Kidney (tissue), 14 donors: Measurements from ENCODE around the gene DNMT1. TPM values are rescaled to one million over a fixed set of nuclear protein-coding genes. Genes with fewer than 3 reads are reported as not detected.

Experiments used
- DNase-seq, 5 donors: peaks; one replicate each; pipeline ENCODE4 v3.0.0-alpha.2; 2013 to 2020
- FAIRE-seq: peaks from 2 replicates; lab custom pipeline; 2012; peaks lifted over from hg19 to GRCh38; lab: Jason Lieb, UNC
- H3K27ac ChIP-seq, 2 donors: one replicate each; pipeline ENCODE4 v1.7.0; 2013; ENCODE audit warnings: low read depth in 2 of 2, low read length in 2 of 2, inconsistent platforms in 1 of 2
- H3K27me3 ChIP-seq: one replicate; pipeline ENCODE4 v1.7.1; 2013; ENCODE audit warnings: low read length, inconsistent platforms; ENCODE audit not compliant: control insufficient read depth, insufficient read depth
- H3K36me3 ChIP-seq, 3 donors: one replicate each; pipeline versions ENCODE4 v1.7.0 to v1.7.1; 2013; ENCODE audit warnings: low read length in 3 of 3, control low read depth in 1 of 3, inconsistent platforms in 1 of 3; ENCODE audit not compliant: insufficient read depth in 3 of 3, control insufficient read depth in 2 of 3
- H3K4me1 ChIP-seq, 3 donors: one replicate each; pipeline versions ENCODE4 v1.7.0 to v1.7.1; 2013; ENCODE audit warnings: low read length in 3 of 3, inconsistent platforms in 1 of 3, low read depth in 1 of 3; ENCODE audit not compliant: control insufficient read depth in 2 of 3, insufficient read depth in 2 of 3
- H3K4me3 ChIP-seq, 3 donors: one replicate each; pipeline versions ENCODE4 v1.7.0 to v1.8.1; 2013; ENCODE audit warnings: low read length in 3 of 3, control low read depth in 1 of 3, inconsistent platforms in 1 of 3
- H3K9ac ChIP-seq, 3 donors: one replicate each; pipeline versions ENCODE4 v1.7.0 to v1.7.1; 2013; ENCODE audit warnings: low read length in 3 of 3, control low read depth in 1 of 3, inconsistent platforms in 1 of 3
- H3K9me3 ChIP-seq, 3 donors: one replicate each; pipeline versions ENCODE4 v1.7.0 to v1.7.1; 2013; ENCODE audit warnings: low read length in 3 of 3, control low read depth in 1 of 3, inconsistent platforms in 1 of 3; ENCODE audit not compliant: control insufficient read depth in 2 of 3, insufficient read depth in 1 of 3
- intact Hi-C: fragments of 100-400 bp; cut with DNase I; formaldehyde crosslinking; loops from one replicate; pipeline ENCODE4 v1.11.1; 2022
- polyA plus RNA-seq: library from polyadenylated mRNA; stranded (reverse); fragments of 350-450 nt; fragmentation: Illumina TruSeq; extraction: RNeasy Lipid Tissue Mini Kit (QIAGEN cat#74804); gene quantifications from one replicate; pipeline ENCODE4 v1.2.3, GENCODE V29; 2014; ENCODE audit warnings: low read depth, low replicate concordance; ENCODE audit not compliant: insufficient read depth
- total RNA-seq: library from RNA; stranded (reverse); fragmentation: NEBNext Ultra II Directional; extraction: Animal tissue kit (Norgen Biotek cat#: 25700); gene quantifications from one replicate; pipeline ENCODE4 v1.2.1, GENCODE V29; 2021
- TF ChIP-seq, protein P1 (sequence below): IDR thresholded peaks from 3 replicates; pipeline ENCODE4 v1.5.1; 2012; ENCODE audit warnings: mild to moderate bottlenecking, moderate library complexity, borderline replicate concordance; ENCODE audit not compliant: insufficient read depth; ENCODE audit errors: extremely low read depth
- donor health status: control.
- donor health status: control.
- donor health status: control.
- donor health status: control.
- donor health status: control.
- donor health status: DM: yes; HTN: yes; CAD: no.
- donor health status: Normal renal cell carcinoma (clear cell type).

Gene DNMT1
- total and polyA plus RNA-seq, 2 donors from 2014 or later: 15.3 to 64.6 TPM

DNA sequence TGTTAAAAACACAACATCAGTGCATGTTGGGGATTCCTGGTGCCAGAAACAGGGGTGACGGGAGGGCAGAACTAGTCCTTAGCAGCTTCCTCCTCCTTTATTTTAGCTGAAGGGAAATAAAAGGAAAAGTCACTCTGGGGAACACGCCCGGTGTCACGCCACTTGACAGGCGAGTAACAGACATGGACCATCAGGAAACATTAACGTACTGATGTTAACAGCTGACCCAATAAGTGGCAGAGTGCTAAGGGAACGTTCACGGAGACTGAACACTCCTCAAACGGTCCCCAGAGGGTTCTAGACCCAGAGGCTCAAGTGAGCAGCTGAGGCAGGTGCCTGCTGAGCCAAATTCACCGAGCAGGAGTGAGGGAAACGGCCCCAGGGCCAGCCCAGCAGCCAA is 61.2 kb downstream of the DNMT1 start:
- no peaks in the 10 kb centered on the region for H3K27me3 ChIP-seq
- TF ChIP-seq, protein P1, sequence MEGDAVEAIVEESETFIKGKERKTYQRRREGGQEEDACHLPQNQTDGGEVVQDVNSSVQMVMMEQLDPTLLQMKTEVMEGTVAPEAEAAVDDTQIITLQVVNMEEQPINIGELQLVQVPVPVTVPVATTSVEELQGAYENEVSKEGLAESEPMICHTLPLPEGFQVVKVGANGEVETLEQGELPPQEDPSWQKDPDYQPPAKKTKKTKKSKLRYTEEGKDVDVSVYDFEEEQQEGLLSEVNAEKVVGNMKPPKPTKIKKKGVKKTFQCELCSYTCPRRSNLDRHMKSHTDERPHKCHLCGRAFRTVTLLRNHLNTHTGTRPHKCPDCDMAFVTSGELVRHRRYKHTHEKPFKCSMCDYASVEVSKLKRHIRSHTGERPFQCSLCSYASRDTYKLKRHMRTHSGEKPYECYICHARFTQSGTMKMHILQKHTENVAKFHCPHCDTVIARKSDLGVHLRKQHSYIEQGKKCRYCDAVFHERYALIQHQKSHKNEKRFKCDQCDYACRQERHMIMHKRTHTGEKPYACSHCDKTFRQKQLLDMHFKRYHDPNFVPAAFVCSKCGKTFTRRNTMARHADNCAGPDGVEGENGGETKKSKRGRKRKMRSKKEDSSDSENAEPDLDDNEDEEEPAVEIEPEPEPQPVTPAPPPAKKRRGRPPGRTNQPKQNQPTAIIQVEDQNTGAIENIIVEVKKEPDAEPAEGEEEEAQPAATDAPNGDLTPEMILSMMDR: no peak
- no peak overlapping the region for H3K9ac ChIP-seq
- H3K9me3 ChIP-seq: no peaks in the 10 kb centered on the region
- no peak overlapping the region for H3K4me3 ChIP-seq
- no peak overlapping the region for H3K27ac ChIP-seq
- intact Hi-C loops: no loop called here
- H3K36me3 ChIP-seq: peaks cover 0 to 20% (median 2%) of the 10 kb centered on the region in 3 donors
- FAIRE-seq: no peak
- DNase-seq: no peak
- H3K4me1 ChIP-seq: no peaks in the 10 kb centered on the region

DNA sequence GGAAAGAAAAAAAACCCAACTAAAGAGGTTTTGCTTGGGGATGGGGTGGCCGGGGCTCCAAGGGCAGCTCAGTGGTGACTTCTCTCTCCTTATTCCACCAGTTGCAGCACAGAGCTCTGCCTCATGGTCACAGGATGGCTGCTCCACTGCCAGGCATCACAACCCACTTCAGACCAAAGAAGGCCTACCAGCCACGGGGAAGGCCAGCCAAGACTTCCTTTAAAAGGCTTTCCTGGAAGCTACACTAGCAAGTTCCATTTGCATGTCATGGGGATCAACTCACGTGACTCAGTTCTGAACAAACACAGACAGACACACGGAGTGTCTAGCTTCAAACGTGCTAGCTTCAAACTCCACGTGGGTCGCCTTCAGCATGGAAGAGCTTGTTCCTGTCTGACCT is 61.8 kb downstream of the DNMT1 start:
- FAIRE-seq (no peak), DNase-seq (no peak)
- no peaks in the 10 kb centered on the region for H3K9me3 ChIP-seq
- intact Hi-C loops: no loop called here
- H3K36me3 ChIP-seq: peaks cover 0 to 15% (median 2%) of the 10 kb centered on the region in 3 donors
- H3K4me1 ChIP-seq: no peaks in the 10 kb centered on the region
- no peaks in the 10 kb centered on the region for H3K27me3 ChIP-seq
- TF ChIP-seq, protein P1: no peak
- H3K9ac ChIP-seq: no peak overlapping the region
- no peak overlapping the region for H3K27ac ChIP-seq
- no peak overlapping the region for H3K4me3 ChIP-seq

DNA sequence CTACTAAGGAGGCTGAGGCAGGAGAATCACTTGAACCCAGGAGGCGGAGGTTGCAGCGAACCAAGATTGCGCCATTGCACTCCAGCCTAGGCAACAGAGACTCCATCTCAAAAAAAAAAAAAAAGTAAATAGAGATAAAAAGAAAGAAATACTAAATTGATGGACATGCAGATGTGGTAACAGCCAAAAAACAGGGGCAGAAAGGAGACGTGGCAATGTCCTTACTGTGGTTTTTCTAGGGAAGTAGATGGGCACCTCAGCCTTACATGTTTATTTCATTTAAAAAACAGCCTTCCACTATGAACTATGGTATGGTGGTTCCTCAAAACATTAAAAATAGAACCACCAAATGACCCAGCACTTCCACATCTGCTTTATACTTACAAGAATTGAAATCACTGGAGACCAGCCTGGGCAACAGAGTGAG is 68.5 kb downstream of the DNMT1 start:
- Histone ChIP-seq H3K9me3 (no peaks in the 10 kb centered on the region), H3K36me3 (no peaks in the 10 kb centered on the region), H3K9ac (no peak overlapping the region), H3K27ac (no peak overlapping the region), H3K4me1 (no peaks in the 10 kb centered on the region), H3K27me3 (no peaks in the 10 kb centered on the region), H3K4me3 (no peak overlapping the region)
- no peak for DNase-seq
- intact Hi-C loops: no loop called here
- FAIRE-seq: no peak
- TF ChIP-seq, protein P1: no peak

DNA sequence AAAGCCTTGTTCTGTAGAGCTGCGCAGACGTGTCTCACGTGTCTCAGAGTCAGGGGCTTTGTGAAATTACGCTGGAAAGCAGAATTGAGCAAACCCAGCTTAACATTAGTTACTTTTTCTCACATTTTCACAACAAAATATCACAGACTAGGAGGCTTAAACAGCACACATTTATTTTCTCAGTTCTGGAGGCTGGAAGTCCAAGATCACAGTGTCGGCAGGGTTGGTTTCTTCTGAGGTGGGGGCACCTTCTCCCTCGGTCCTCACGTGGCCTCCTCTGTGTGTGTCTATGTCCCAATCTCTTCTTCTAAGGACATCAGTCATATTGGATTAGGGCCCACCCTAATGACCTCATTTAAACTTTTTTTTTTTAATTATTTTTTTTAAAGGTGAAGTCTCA is 70.3 kb downstream of the DNMT1 start:
- Histone ChIP-seq H3K9ac (no peak overlapping the region), H3K27me3 (no peaks in the 10 kb centered on the region), H3K36me3 (no peaks in the 10 kb centered on the region), H3K4me3 (no peak overlapping the region), H3K4me1 (peaks cover 0 to under 1% (median 0%) of the 10 kb centered on the region in 3 donors), H3K9me3 (no peaks in the 10 kb centered on the region), H3K27ac (no peak overlapping the region)
- DNase-seq: no peak
- TF ChIP-seq, protein P1: no peak
- no peak for FAIRE-seq
- intact Hi-C loops: no loop called here
